Measurements from ENCODE around the gene SPATA45. TPM values are rescaled to one million over a fixed set of nuclear protein-coding genes. Genes with fewer than 3 reads are reported as not detected.
"Not testable (repeated sequence)": the region's sequence is repeated elsewhere in the genome, so short reads cannot be mapped to it uniquely, and the experiment has no call there.

The SPATA45 gene
- total and polyA plus RNA-seq, 8 donors, result 0.34 to 0.89 (median 0.50) TPM; not detected in 2

- no peak for TF ChIP-seq CTCF (IDR thresholded peaks at IDR 0.05)
- Histone ChIP-seq H3K4me1 (peaks cover 0 to 11% of the 10 kb centered on the region in 2 donors), H3K36me3 (no peaks in the 10 kb centered on the region), H3K9me3 (no peaks in the 10 kb centered on the region), H3K27ac (no peak overlapping the region), H3K27me3 (no peaks in the 10 kb centered on the region), H3K4me3 (no peak overlapping the region)
- intact Hi-C loops (cut with DNase I), result no loop called here
- ATAC-seq (no peak), DNase-seq (no peak)
These were observed 6.2 kb upstream of the SPATA45 start for GRCh38 chr1:212853658-212854057.

- H3K27me3 ChIP-seq, result no peaks in the 10 kb centered on the region
These were observed 4.7 kb upstream of the SPATA45 start for GRCh38 chr1:212852105-212852688.

GRCh38 chr1:212844521-212844920, 2.9 kb downstream of the SPATA45 start:
- H3K36me3 ChIP-seq; H3K27me3 ChIP-seq; H3K4me3 ChIP-seq; ATAC-seq; H3K4me1 ChIP-seq; DNase-seq; H3K9me3 ChIP-seq; intact Hi-C loops (cut with DNase I); H3K27ac ChIP-seq: not testable (repeated sequence)

More at GRCh38 chr1:212852105-212852688, 4.7 kb upstream of the SPATA45 start:
- Histone ChIP-seq H3K9me3 (no peaks in the 10 kb centered on the region), H3K36me3 (no peaks in the 10 kb centered on the region), H3K27ac (no peak overlapping the region), H3K4me3 (no peak overlapping the region), H3K4me1 (peaks cover 0 to 5% of the 10 kb centered on the region in 2 donors)
- DNase-seq (no peak), ATAC-seq (no peak)
- no peak for TF ChIP-seq CTCF (IDR thresholded peaks at IDR 0.05)
- intact Hi-C loops (cut with DNase I), result no loop called here

GRCh38 chr1:212838145-212838544, 9.3 kb downstream of the SPATA45 start:
- Histone ChIP-seq H3K27me3 (no peaks in the 10 kb centered on the region), H3K9me3 (no peaks in the 10 kb centered on the region), H3K36me3 (no peaks in the 10 kb centered on the region), H3K4me3 (no peak overlapping the region), H3K27ac (no peak overlapping the region), H3K4me1 (no peaks in the 10 kb centered on the region)
- TF ChIP-seq CTCF (IDR thresholded peaks at IDR 0.05), result no peak
- intact Hi-C loops (cut with DNase I), result no loop called here
- DNase-seq (no peak), ATAC-seq (no peak)

GRCh38 chr1:212833211-212834207, 13.9 kb downstream of the SPATA45 start:
- DNase-seq (peak in 2 of 4 donors; percentile 37 to 71), ATAC-seq (peak; percentile 92)
- H3K36me3 ChIP-seq; H3K9me3 ChIP-seq; H3K4me1 ChIP-seq; H3K4me3 ChIP-seq; intact Hi-C loops (cut with DNase I); H3K27me3 ChIP-seq: not testable (repeated sequence)
- H3K27ac ChIP-seq, result peak overlapping the region; percentile 23 to 60

GRCh38 chr1:212828395-212828794, 19.1 kb downstream of the SPATA45 start:
- ATAC-seq (no peak), DNase-seq (no peak)
- TF ChIP-seq CTCF (IDR thresholded peaks at IDR 0.05), result no peak
- H3K36me3 ChIP-seq, result no peaks in the 10 kb centered on the region
- no peaks in the 10 kb centered on the region for H3K27me3 ChIP-seq
- peaks cover 0 to 24% of the 10 kb centered on the region in 2 donors for H3K9me3 ChIP-seq
- intact Hi-C loops (cut with DNase I), result no loop called here
- peaks cover 0 to 4% of the 10 kb centered on the region in 2 donors for H3K4me1 ChIP-seq
- no peak overlapping the region for H3K4me3 ChIP-seq
- no peak overlapping the region for H3K27ac ChIP-seq
